NCI-H1417 (cell line): ENCODE data around the gene FCMR.

Experiments
- DNase-seq, 3 experiments: peaks; one replicate each; lab custom pipeline; 2025; lab: John Stamatoyannopoulos, UW

FCMR gene

DNA sequence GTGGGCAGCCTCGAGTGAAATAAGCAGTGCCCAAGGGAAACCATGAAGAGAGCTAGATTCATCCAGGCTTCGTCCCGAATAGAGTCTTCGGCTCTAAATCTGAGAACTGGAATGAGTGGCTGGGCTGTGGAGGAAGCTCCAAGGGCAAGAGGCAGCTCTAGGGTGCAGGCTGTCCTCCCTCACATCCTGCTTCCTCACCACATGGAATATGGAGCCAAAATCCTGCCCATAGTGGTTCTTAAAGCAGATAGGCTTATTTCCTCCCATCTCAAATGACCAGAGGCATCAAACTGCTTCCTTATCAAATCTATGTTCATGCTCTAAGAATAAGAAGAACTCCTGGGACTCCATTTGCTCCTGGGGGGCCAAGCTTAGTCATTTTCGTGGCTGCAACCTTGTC is 22.0 kb downstream of the FCMR start:
- no peak for DNase-seq

- DNase-seq = no peak
Measured at GRCh38 chr1:206898915-206899431, 22.8 kb downstream of the FCMR start.

DNA sequence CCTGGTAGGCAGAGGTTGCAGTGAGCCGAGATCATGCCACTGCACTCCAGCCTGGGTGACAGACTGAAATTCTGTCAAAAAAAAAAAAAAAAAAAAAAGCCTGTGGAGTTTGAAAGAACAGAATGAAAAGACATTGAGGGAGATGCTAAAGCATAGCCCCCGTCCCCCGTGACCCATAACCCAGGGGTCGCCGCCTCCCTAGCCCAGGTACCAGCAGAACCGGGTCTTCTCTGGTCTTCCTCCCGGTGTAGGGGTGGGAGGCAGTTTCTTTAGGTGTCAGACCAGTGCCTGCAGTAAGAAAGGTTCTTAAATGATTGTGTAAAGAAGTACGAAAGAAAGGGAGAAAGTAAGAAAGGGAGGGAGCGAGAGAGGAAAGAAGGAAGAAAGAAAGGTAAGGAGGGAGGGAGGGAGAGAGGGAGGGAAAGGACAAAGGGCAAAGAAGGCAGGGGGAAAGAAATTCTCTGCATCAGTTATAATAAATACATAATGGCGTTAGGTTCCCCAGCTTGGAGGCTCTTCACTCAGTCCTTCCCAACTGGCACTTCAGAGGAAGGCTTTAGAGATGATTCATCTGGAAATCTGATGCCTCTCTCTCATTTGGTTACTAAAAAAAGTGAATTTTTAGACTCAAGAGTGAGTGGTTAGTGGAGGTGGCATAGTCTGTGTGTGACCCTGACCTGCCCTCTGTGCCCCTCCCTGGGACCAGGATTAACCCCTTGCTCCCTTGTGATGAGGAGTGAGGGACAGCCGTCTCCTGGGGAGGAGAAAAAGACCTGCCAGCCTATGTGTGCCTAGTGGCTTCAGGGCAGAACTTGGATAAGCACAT is 23.4 kb downstream of the FCMR start:
- DNase-seq = peak in 1 of 3 experiments; percentile 76

GRCh38 chr1:206897175-206897574 is 24.6 kb downstream of the FCMR start, which contains the start of gene IL24:
Gene IL24 (plus strand): TSS chr1:206897443. CDS start chr1:206897833, 390 bp downstream.
- no peak for DNase-seq

- DNase-seq = peak in 1 of 3 experiments; percentile 32
Measured at GRCh38 chr1:206896261-206896660, 25.5 kb downstream of the FCMR start.

GRCh38 chr1:206895837-206896242 is 25.9 kb downstream of the FCMR start:
- DNase-seq = no peak

GRCh38 chr1:206895325-206895724 is 26.4 kb downstream of the FCMR start:
- DNase-seq = peak; percentile 71 to 87 (median 82)

DNA sequence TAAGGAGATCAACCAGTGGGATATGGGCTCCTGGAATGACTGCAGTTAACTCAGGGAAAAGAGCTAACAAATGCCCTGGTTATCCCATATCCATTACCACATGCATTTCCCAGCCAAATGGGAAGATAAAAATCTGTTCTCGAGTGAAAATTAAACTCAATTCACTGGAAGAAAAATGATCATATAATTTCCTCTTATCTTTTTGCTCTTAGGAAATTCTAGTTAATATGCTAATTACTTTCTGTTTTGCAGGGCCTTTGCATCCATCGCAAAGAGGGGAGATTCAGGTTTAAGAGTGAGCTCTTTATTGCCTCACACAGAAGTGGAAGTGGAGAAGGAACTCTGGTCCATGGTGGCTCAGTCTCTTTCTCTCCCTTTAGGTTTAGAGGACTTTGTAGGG is 28.4 kb downstream of the FCMR start:
- DNase-seq = no peak

- DNase-seq = no peak
Measured at GRCh38 chr1:206892351-206892984, 29.3 kb downstream of the FCMR start.

DNA sequence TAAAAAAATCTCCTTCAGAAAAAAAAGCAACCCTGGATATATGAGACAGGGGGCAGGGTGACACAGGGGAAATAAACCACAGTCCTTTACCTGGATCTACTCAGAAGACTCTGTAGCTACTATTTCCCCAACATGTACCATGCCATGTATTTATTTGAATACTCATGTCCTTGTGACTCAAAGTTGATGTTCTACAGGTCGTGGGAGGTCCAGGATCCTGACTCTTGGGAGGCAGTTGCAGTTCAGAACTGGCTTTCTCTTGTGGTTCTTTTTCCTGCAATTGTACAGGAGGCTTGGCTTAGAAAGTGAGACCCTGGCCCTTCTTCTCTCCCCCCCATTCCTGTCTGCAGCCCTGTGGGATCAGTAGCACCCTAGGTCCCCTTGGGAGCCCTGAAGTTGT is 30.3 kb downstream of the FCMR start:
- DNase-seq = no peak

DNA sequence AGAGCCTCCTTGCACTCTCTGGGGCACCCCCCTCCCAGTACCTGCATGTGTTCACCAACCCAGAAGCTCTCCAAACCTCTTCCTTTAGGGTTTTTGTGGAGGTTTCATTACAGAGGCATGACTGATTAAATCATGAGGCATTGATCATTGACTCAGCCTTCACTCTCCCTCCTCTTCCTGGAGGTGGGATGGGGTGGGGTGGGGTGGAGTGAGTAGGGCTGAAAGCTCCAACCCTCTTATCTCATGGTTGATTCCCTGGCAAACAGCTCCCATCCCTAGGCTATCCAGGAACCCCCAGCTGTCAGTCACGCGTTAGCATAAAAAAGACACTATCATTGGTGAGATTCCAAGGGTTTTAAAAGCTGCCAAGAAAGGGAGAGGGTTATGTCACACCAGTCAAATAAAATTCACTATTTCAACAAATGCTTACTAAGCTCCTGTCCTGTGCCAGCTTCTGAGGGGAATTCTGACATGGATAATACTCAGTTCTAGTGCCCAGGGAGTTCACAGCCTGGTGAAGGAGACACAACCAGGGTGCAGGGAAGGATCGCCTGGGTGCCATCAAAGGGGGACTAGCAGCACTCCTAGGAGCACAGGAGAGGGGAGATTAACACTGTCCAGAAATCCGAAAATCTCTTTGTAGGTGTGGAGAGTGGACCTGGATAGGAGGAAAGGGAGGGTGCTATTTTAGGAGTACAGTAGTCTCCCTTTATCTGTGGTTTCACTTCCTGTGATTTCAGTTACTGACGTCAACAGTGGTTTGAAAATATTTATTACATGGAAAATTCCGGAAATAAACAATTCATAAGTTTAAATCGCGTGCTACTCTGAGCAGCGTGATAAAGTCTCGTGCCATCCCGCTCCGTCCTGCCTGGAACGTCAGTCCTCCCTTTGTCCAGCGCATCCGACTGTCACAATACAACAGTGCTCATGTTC is 31.3 kb downstream of the FCMR start:
- DNase-seq = no peak

DNA sequence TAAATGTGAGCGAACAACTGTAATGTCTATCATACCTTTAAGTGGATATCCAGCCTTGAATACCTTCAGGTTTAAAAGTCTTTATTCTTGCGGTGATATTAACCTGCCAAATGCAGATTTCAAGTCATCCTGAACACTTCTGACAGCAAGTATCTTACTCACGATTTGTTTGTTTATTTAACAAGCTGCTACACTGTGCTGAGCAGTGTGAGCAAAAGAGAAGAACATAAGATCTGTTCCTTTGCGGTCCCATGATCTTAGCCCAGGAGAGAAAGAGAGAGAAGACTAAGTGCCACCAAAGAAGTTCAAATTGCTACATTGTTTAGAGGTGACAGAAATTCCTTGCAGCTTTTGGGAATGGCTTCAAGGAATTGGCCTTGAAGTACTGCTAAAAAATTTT is 34.0 kb downstream of the FCMR start:
- DNase-seq = no peak

- no peak for DNase-seq
Measured at GRCh38 chr1:206886831-206887230, 34.9 kb downstream of the FCMR start.

GRCh38 chr1:206885341-206886060 is 36.2 kb downstream of the FCMR start:
- DNase-seq = no peak

DNA sequence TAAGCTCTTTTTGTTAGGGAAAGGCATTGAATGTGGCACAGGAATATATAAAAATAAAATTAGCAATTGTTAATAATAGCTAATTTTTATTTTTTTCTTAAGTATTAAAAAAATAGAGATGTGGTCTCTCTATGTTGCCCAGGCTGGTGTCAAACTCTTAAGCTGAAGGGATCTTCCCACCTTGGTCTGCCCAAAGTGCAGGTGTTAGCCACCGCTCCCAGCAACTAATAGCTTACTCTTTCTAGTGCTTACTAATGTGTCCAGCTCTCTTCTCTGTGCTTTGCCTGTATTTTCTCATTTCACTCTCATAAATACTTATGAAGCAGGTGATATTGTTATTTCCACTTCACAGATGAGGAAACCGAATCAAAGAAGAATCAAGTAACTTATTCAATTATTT is 37.9 kb downstream of the FCMR start:
- DNase-seq = no peak

- no peak for DNase-seq
Measured at GRCh38 chr1:206883160-206883559, 38.6 kb downstream of the FCMR start.

DNA sequence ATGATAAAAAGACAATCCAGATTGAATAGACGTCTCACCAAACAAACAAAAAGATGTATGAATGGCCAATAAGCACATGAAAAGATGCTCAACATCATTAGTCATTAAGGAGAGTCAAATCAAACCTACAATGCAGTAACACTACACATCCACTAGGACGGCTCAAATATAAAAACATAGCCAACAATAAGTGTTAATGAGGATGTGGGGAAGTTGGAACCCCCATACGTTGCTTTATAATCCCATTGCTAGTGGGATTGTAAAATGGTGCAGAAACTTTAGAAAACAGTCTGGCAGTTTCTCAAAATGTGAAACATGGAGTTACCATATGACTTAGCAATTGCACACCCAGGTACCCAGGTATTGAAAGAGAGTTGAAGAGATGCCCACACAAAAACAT is 39.2 kb downstream of the FCMR start:
- DNase-seq = no peak

GRCh38 chr1:206880314-206880713 is 41.4 kb downstream of the FCMR start:
- no peak for DNase-seq

- DNase-seq = no peak
Measured at GRCh38 chr1:206878456-206878855, 43.3 kb downstream of the FCMR start.

DNA sequence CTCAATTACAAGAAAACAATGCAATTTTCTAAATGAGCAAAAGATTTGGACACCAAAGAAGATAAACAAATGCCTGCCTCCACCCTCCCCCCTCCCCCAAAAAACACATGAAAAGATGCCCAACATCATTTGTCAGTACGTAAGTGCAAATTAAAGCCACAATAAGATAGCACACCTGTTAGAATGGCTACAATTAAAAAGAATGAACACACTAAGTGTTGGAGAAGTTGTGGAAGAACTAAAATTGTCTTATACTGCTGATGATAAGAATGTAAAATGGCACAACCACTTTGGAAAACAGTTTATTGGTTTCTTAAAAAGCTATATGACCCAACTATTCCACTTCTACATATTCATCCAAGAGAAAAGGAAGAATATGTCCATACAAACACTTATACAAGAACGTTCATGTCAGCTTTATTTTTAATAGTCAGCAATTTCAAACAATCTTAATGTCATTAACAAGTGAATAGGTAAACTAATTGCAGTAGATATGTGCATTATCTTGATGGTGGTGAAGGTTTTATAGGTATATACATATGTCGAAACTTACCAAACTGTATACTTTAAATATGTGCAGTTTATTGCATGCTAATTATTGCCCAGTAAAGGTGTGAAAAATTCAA is 45.9 kb downstream of the FCMR start:
- no peak for DNase-seq

DNA sequence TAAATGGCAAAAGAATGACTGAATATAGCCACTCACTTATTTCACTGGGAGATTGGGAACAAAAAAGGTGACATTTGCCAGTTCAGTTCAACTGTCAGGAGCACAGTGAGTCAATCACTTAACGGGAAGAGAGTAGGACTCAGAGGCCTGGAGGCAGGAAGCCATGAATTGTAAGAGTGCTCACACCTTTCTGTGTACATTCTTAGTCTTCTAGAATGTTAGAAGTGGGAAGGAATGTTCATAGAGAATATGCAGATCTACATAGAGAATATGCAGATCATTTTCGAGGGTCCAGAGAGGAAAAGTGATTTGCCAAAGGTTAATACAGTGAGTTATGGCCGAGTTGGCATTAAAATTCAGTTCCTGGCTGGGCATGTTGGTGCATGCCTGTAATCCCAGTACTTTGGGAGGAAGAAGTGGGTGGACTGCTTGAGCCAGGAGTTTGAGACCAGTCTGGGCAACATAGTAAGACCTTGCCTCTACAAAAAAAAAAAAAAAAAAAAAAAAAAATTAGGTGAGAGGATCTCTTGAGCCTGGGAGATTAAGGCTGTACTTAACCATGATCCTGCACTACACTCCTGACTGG is 48.0 kb downstream of the FCMR start:
- DNase-seq = no peak
